ENCODE results near the gene RASSF3.

DNA sequence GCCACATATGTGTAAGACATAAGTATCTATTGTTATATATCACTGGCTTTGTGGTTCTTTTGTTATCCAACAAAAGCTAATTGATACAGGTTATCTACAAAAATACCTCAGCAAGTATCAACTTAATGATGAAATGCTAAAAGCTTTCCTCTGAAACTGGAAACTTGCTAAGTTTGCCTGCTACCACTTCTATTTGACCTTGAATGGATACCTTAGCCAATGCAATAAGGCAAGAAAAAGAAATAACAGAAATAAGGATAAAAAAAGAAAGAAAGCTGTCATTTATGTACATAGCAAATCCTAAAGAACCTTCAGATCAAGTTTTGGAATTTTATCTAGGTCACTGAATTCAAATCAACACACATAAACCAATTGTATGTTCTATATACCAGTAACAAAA is 35.5 kb upstream of the RASSF3 start:
- TF ChIP-seq, protein P1, sequence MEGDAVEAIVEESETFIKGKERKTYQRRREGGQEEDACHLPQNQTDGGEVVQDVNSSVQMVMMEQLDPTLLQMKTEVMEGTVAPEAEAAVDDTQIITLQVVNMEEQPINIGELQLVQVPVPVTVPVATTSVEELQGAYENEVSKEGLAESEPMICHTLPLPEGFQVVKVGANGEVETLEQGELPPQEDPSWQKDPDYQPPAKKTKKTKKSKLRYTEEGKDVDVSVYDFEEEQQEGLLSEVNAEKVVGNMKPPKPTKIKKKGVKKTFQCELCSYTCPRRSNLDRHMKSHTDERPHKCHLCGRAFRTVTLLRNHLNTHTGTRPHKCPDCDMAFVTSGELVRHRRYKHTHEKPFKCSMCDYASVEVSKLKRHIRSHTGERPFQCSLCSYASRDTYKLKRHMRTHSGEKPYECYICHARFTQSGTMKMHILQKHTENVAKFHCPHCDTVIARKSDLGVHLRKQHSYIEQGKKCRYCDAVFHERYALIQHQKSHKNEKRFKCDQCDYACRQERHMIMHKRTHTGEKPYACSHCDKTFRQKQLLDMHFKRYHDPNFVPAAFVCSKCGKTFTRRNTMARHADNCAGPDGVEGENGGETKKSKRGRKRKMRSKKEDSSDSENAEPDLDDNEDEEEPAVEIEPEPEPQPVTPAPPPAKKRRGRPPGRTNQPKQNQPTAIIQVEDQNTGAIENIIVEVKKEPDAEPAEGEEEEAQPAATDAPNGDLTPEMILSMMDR (conservative IDR thresholded peaks at IDR 0.05; ENCODE audit: low read depth in 2 of 2) = no peak
- TF ChIP-seq, protein P2, sequence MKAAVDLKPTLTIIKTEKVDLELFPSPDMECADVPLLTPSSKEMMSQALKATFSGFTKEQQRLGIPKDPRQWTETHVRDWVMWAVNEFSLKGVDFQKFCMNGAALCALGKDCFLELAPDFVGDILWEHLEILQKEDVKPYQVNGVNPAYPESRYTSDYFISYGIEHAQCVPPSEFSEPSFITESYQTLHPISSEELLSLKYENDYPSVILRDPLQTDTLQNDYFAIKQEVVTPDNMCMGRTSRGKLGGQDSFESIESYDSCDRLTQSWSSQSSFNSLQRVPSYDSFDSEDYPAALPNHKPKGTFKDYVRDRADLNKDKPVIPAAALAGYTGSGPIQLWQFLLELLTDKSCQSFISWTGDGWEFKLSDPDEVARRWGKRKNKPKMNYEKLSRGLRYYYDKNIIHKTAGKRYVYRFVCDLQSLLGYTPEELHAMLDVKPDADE (IDR thresholded peaks at IDR 0.05) = no peak
- no peak for TF ChIP-seq EZH2 (IDR thresholded peaks at IDR 0.05; ENCODE audit: low read depth, unreplicated experiment)
